ENCODE data around the gene UGT1A6. TPM values are rescaled to one million over a fixed set of nuclear protein-coding genes. Genes with fewer than 3 reads are reported as not detected.

Gene UGT1A6
- total RNA-seq, 1 experiment from 2014 or later, result 0.79 TPM

DNA sequence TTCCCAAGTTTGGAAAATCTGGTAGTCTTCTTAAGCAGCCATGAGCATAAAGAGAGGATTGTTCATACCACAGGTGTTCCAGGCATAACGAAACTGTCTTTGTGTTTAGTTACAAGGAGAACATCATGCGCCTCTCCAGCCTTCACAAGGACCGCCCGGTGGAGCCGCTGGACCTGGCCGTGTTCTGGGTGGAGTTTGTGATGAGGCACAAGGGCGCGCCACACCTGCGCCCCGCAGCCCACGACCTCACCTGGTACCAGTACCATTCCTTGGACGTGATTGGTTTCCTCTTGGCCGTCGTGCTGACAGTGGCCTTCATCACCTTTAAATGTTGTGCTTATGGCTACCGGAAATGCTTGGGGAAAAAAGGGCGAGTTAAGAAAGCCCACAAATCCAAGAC lies 79.5 kb downstream of the UGT1A6 start:
- Mint-ChIP-seq H3K4me1 (ENCODE audit: insufficient read depth, unreplicated experiment) (no peaks in the 10 kb centered on the region), H3K9me3 (ENCODE audit: unreplicated experiment) (peaks cover 19% of the 10 kb centered on the region), H3K27me3 (ENCODE audit: insufficient read depth, unreplicated experiment) (no peaks in the 10 kb centered on the region), H3K4me3 (ENCODE audit: unreplicated experiment) (no peak overlapping the region), H3K36me3 (ENCODE audit: insufficient read depth, unreplicated experiment) (no peaks in the 10 kb centered on the region), H3K27ac (ENCODE audit: low read depth, unreplicated experiment) (no peak overlapping the region)
- no TSS peak for BruUV-seq (replicated peaks)
- TF ChIP-seq, protein P1, sequence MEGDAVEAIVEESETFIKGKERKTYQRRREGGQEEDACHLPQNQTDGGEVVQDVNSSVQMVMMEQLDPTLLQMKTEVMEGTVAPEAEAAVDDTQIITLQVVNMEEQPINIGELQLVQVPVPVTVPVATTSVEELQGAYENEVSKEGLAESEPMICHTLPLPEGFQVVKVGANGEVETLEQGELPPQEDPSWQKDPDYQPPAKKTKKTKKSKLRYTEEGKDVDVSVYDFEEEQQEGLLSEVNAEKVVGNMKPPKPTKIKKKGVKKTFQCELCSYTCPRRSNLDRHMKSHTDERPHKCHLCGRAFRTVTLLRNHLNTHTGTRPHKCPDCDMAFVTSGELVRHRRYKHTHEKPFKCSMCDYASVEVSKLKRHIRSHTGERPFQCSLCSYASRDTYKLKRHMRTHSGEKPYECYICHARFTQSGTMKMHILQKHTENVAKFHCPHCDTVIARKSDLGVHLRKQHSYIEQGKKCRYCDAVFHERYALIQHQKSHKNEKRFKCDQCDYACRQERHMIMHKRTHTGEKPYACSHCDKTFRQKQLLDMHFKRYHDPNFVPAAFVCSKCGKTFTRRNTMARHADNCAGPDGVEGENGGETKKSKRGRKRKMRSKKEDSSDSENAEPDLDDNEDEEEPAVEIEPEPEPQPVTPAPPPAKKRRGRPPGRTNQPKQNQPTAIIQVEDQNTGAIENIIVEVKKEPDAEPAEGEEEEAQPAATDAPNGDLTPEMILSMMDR (IDR thresholded peaks at IDR 0.05; ENCODE audit: unreplicated experiment), result no peak
- intact Hi-C loops (cut with micrococcal nuclease), result no loop called here
- no peak for DNase-seq (ENCODE audit: unreplicated experiment)
- CTCF ChIA-PET, result no interaction called here
- POLR2A ChIA-PET, result no interaction called here

DNA sequence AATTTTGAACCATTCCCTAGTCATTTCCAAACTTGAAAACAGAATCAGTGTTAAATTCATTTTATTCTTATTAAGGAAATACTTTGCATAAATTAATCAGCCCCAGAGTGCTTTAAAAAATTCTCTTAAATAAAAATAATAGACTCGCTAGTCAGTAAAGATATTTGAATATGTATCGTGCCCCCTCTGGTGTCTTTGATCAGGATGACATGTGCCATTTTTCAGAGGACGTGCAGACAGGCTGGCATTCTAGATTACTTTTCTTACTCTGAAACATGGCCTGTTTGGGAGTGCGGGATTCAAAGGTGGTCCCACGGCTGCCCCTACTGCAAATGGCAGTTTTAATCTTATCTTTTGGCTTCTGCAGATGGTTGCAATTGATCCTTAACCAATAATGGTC lies 79.9 kb downstream of the UGT1A6 start:
- peaks cover 19% of the 10 kb centered on the region for H3K9me3 Mint-ChIP-seq (ENCODE audit: unreplicated experiment)
- H3K27me3 Mint-ChIP-seq (ENCODE audit: insufficient read depth, unreplicated experiment), result no peaks in the 10 kb centered on the region
- DNase-seq (ENCODE audit: unreplicated experiment), result no peak
- H3K4me1 Mint-ChIP-seq (ENCODE audit: insufficient read depth, unreplicated experiment), result no peaks in the 10 kb centered on the region
- no peaks in the 10 kb centered on the region for H3K36me3 Mint-ChIP-seq (ENCODE audit: insufficient read depth, unreplicated experiment)
- TF ChIP-seq, protein P1 (IDR thresholded peaks at IDR 0.05; ENCODE audit: unreplicated experiment), result no peak
- no peak overlapping the region for H3K27ac Mint-ChIP-seq (ENCODE audit: low read depth, unreplicated experiment)
- intact Hi-C loops (cut with micrococcal nuclease), result no loop called here
- no TSS peak for BruUV-seq (replicated peaks)
- ChIA-PET POLR2A (no interaction called here), CTCF (no interaction called here)
- no peak overlapping the region for H3K4me3 Mint-ChIP-seq (ENCODE audit: unreplicated experiment)

DNA sequence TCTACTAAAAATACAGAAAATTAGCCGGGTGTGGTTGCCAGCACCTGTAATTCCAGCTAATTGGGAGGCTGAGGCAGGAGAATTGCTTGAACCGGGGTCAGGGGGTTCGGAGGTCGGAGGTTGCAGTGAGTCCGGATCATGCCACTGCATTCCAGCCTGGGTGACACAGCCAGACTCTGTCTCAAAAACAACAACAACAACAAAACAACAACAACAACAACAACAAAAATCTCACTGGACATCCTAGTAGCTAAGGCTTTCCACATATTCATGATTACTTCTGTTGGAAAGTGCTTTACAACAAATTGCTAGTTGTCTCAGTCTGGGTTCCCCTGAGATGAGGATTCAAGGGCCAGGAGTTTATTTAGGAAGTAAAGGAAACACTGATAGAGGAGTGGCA lies 81.2 kb downstream of the UGT1A6 start:
- no peaks in the 10 kb centered on the region for H3K36me3 Mint-ChIP-seq (ENCODE audit: insufficient read depth, unreplicated experiment)
- POLR2A ChIA-PET, result no interaction called here
- no peak for DNase-seq (ENCODE audit: unreplicated experiment)
- H3K4me1 Mint-ChIP-seq (ENCODE audit: insufficient read depth, unreplicated experiment), result no peaks in the 10 kb centered on the region
- CTCF ChIA-PET, result no interaction called here
- H3K9me3 Mint-ChIP-seq (ENCODE audit: unreplicated experiment), result peaks cover 19% of the 10 kb centered on the region
- no peak overlapping the region for H3K27ac Mint-ChIP-seq (ENCODE audit: low read depth, unreplicated experiment)
- no peaks in the 10 kb centered on the region for H3K27me3 Mint-ChIP-seq (ENCODE audit: insufficient read depth, unreplicated experiment)
- intact Hi-C loops (cut with micrococcal nuclease), result no loop called here
- no TSS peak for BruUV-seq (replicated peaks)
- TF ChIP-seq, protein P1 (IDR thresholded peaks at IDR 0.05; ENCODE audit: unreplicated experiment), result no peak
- no peak overlapping the region for H3K4me3 Mint-ChIP-seq (ENCODE audit: unreplicated experiment)

DNA sequence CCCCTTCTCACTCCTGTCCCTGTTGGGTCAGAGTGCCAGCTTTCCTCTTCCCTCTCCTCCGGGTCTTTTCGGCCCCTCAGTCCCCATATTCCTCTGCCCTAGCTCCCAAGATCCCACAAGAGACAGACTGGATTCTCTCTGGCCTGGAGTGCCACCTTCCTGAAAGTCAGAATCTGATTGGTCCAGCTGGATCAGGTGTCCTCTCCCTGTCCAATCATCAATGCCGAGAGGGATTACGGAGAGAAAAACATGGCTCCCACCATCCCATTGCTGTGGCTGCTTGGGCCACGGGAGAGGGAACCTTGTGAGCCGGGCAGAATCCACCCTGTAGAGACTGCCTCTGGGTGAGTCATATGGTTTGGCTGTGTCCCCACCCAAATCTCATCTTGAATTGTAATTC lies 82.7 kb downstream of the UGT1A6 start:
- Mint-ChIP-seq H3K4me1 (ENCODE audit: insufficient read depth, unreplicated experiment) (no peaks in the 10 kb centered on the region), H3K27ac (ENCODE audit: low read depth, unreplicated experiment) (no peak overlapping the region), H3K36me3 (ENCODE audit: insufficient read depth, unreplicated experiment) (no peaks in the 10 kb centered on the region), H3K27me3 (ENCODE audit: insufficient read depth, unreplicated experiment) (no peaks in the 10 kb centered on the region), H3K4me3 (ENCODE audit: unreplicated experiment) (no peak overlapping the region), H3K9me3 (ENCODE audit: unreplicated experiment) (peaks cover 19% of the 10 kb centered on the region)
- TF ChIP-seq, protein P1 (IDR thresholded peaks at IDR 0.05; ENCODE audit: unreplicated experiment), result no peak
- ChIA-PET POLR2A (no interaction called here), CTCF (no interaction called here)
- DNase-seq (ENCODE audit: unreplicated experiment), result no peak
- intact Hi-C loops (cut with micrococcal nuclease), result no loop called here
- BruUV-seq (replicated peaks), result no TSS peak
